IMR-90 (cell line): ENCODE data around the gene ADGRF1. TPM values are rescaled to one million over a fixed set of nuclear protein-coding genes. Genes with fewer than 3 reads are reported as not detected.

Source experiments
- ATAC-seq: fragments of 200-7000 bp; cut with Tn5 transposase; 2 replicates; pipeline ENCODE4 v1.9.1; 2020; ENCODE audit warnings: low read depth, mild to moderate bottlenecking, moderate library complexity
- BruUV-seq: library from RNA; stranded (reverse); fragments of 400-500 nt; replicated peaks from 2 replicates; lab custom pipeline; 2021; lab: Mats Ljungman, UMichigan
- CTCF ChIA-PET: fragments of 300-600 bp; formaldehyde crosslinking; extraction: SDS; loops from one replicate; lab custom pipeline; 2021; ENCODE audit warnings: antibody characterized with exemption; lab: Yijun Ruan, JAX
- POLR2A ChIA-PET: fragments of 300-600 bp; sonication (Branson Sonifier 250); formaldehyde crosslinking; loops from one replicate; lab custom pipeline; 2022; ENCODE audit warnings: antibody characterized with exemption; ENCODE audit not compliant: unreplicated experiment; lab: Charles Lee
- DNase-seq: peaks from one replicate; pipeline ENCODE4 v3.0.0; 2013
- H2AFZ ChIP-seq: replicated peaks from 2 replicates; pipeline ENCODE3; 2013; ENCODE audit warnings: low read length, mild to moderate bottlenecking; ENCODE audit not compliant: poor library complexity
- H2AK5ac ChIP-seq: 2 replicates; pipeline ENCODE4 v1.6.1; 2013; ENCODE audit warnings: low read depth, low read length, inconsistent platforms
- H2AK9ac ChIP-seq: replicated peaks from 2 replicates; pipeline ENCODE3; 2013; ENCODE audit warnings: mild to moderate bottlenecking, low read depth, low read length, moderate library complexity; ENCODE audit not compliant: poor library complexity
- H2BK120ac ChIP-seq: 2 replicates; pipeline ENCODE4 v1.6.1; 2013; ENCODE audit warnings: low read depth, low read length, inconsistent platforms
- H2BK15ac ChIP-seq: 3 replicates; pipeline ENCODE4 v1.6.1; 2013; ENCODE audit warnings: low read depth, low read length, inconsistent platforms
- H2BK20ac ChIP-seq: 2 replicates; pipeline ENCODE4 v1.6.1; 2013; ENCODE audit warnings: low read depth, mild to moderate bottlenecking, inconsistent platforms, low read length, moderate library complexity
- H2BK5ac ChIP-seq: 2 replicates; pipeline ENCODE4 v1.6.1; 2013; ENCODE audit warnings: mild to moderate bottlenecking, low read depth, low read length, inconsistent platforms; ENCODE audit not compliant: poor library complexity, severe bottlenecking
- H3K14ac ChIP-seq: replicated peaks from 2 replicates; pipeline ENCODE4 v1.6.1; 2013; ENCODE audit warnings: low read depth, low read length, inconsistent platforms
- H3K18ac ChIP-seq: 2 replicates; pipeline ENCODE4 v1.6.1; 2013; ENCODE audit warnings: low read depth, low read length, control low read depth
- H3K23ac ChIP-seq: 2 replicates; pipeline ENCODE4 v1.6.1; 2013; ENCODE audit warnings: low read depth, low read length, inconsistent platforms
- H3K27ac ChIP-seq: 2 replicates; pipeline ENCODE4 v1.5.1; 2013; ENCODE audit warnings: mild to moderate bottlenecking, control low read depth, low read length; ENCODE audit not compliant: insufficient read depth
- H3K27me3 ChIP-seq: 2 replicates; pipeline ENCODE4 v1.6.1; 2013; ENCODE audit warnings: low read length; ENCODE audit not compliant: control insufficient read depth, insufficient read depth
- H3K36me3 ChIP-seq: 2 replicates; pipeline ENCODE4 v1.6.1; 2013; ENCODE audit warnings: low read length, mixed read lengths; ENCODE audit not compliant: control insufficient read depth, insufficient read depth
- H3K4ac ChIP-seq: 2 replicates; pipeline ENCODE4 v1.6.1; 2013; ENCODE audit warnings: low read depth, low read length, inconsistent platforms
- H3K4me1 ChIP-seq: 2 replicates; pipeline ENCODE4 v1.6.1; 2013; ENCODE audit warnings: low read length, mixed read lengths; ENCODE audit not compliant: control insufficient read depth, insufficient read depth
- H3K4me2 ChIP-seq: 2 replicates; pipeline ENCODE4 v1.6.1; 2013; ENCODE audit warnings: low read depth, mild to moderate bottlenecking, control low read depth, low read length, moderate library complexity
- H3K4me3 ChIP-seq: 2 replicates; pipeline ENCODE4 v1.5.1; 2013; ENCODE audit warnings: low read depth, mild to moderate bottlenecking, control low read depth, low read length, moderate library complexity; ENCODE audit not compliant: insufficient read depth
- H3K56ac ChIP-seq: 2 replicates; pipeline ENCODE4 v1.6.1; 2013; ENCODE audit warnings: low read length, inconsistent platforms; ENCODE audit not compliant: insufficient read depth; ENCODE audit errors: extremely low read depth
- H3K79me1 ChIP-seq, 2 experiments: 2 replicates each; pipeline ENCODE4 v1.6.1; 2013; ENCODE audit warnings: low read length in 2 of 2, inconsistent platforms in 1 of 2, low read depth in 1 of 2
- H3K9ac ChIP-seq: 2 replicates; pipeline ENCODE4 v1.6.1; 2013; ENCODE audit warnings: low read depth, low read length, control low read depth
- H3K9me1 ChIP-seq: 2 replicates; pipeline ENCODE4 v1.6.1; 2013; ENCODE audit warnings: low read length, inconsistent platforms; ENCODE audit not compliant: insufficient read depth
- H3K9me3 ChIP-seq: 2 replicates; pipeline ENCODE4 v1.6.1; 2013; ENCODE audit warnings: low read length; ENCODE audit not compliant: control insufficient read depth, insufficient read depth
- H4K20me1 ChIP-seq: 2 replicates; pipeline ENCODE4 v1.6.1; 2013; ENCODE audit warnings: low read length, inconsistent platforms; ENCODE audit not compliant: insufficient read depth
- H4K5ac ChIP-seq: 2 replicates; pipeline ENCODE4 v1.6.1; 2013; ENCODE audit warnings: mild to moderate bottlenecking, low read depth, low read length, control low read depth
- H4K8ac ChIP-seq, 2 experiments: 2 replicates each; pipeline ENCODE4 v1.6.1; 2013; ENCODE audit warnings: low read depth in 2 of 2, low read length in 2 of 2, control low read depth in 1 of 2, inconsistent platforms in 1 of 2
- H4K91ac ChIP-seq: 2 replicates; pipeline ENCODE4 v1.6.1; 2013; ENCODE audit warnings: low read depth, low read length, inconsistent platforms; ENCODE audit not compliant: insufficient read depth
- BHLHE40 ChIP-seq: fragments of 150-350 bp; IDR thresholded peaks from 2 replicates; pipeline ENCODE4 v1.6.1; 2016; ENCODE audit warnings: mild to moderate bottlenecking, low read depth, low read length
- CHD1 ChIP-seq: IDR thresholded peaks from 2 replicates; pipeline ENCODE4 v1.6.1; 2012; ENCODE audit warnings: low read depth, low read length, improper control_type of control experiment
- CTCF ChIP-seq: conservative IDR thresholded peaks from 2 replicates; pipeline ENCODE4 v1.5.1; 2012; ENCODE audit warnings: mild to moderate bottlenecking, low read depth, low read length, improper control_type of control experiment
- ELK1 ChIP-seq: fragments of 150-350 bp; IDR thresholded peaks from 2 replicates; pipeline ENCODE4 v1.6.1; 2016; ENCODE audit warnings: low read depth, mild to moderate bottlenecking, low read length, moderate library complexity, borderline replicate concordance
- FOS ChIP-seq: fragments of 150-350 bp; IDR thresholded peaks from 2 replicates; pipeline ENCODE4 v1.6.1; 2016; ENCODE audit warnings: low read depth, low read length
- MAZ ChIP-seq: IDR thresholded peaks from 2 replicates; pipeline ENCODE4 v1.6.1; 2012; ENCODE audit warnings: low read depth, mild to moderate bottlenecking, low read length, improper control_type of control experiment, moderate library complexity, borderline replicate concordance
- MXI1 ChIP-seq: IDR thresholded peaks from 2 replicates; pipeline ENCODE4 v1.6.1; 2012; ENCODE audit warnings: low read depth, mild to moderate bottlenecking, low read length, moderate library complexity, borderline replicate concordance
- NFE2L2 ChIP-seq: fragments of 150-350 bp; IDR thresholded peaks from 2 replicates; pipeline ENCODE4 v1.6.1; 2016; ENCODE audit warnings: low read depth, mild to moderate bottlenecking, low read length
- POLR2A ChIP-seq: IDR thresholded peaks from 2 replicates; pipeline ENCODE4 v1.6.1; 2012; ENCODE audit warnings: mild to moderate bottlenecking, low read depth, low read length
- RAD21 ChIP-seq: IDR thresholded peaks from 2 replicates; pipeline ENCODE4 v1.6.1; 2012; ENCODE audit warnings: low read length, improper control_type of control experiment
- RCOR1 ChIP-seq: IDR thresholded peaks from 2 replicates; pipeline ENCODE4 v1.6.1; 2012; ENCODE audit warnings: mild to moderate bottlenecking, low read length, improper control_type of control experiment; ENCODE audit not compliant: insufficient replicate concordance
- RFX5 ChIP-seq: IDR thresholded peaks from 2 replicates; pipeline ENCODE4 v1.8.0; 2012; ENCODE audit warnings: low read depth, mild to moderate bottlenecking, low read length, moderate library complexity
- SMC3 ChIP-seq: fragments of 150-350 bp; IDR thresholded peaks from 2 replicates; pipeline ENCODE4 v1.6.1; 2016; ENCODE audit warnings: low read depth, mild to moderate bottlenecking, antibody characterized with exemption, low read length, moderate library complexity
- USF2 ChIP-seq: fragments of 150-350 bp; IDR thresholded peaks from 2 replicates; pipeline ENCODE4 v1.6.1; 2017; ENCODE audit warnings: mild to moderate bottlenecking, antibody characterized with exemption, low read length, low read depth
- WGBS, 2 experiments: methylation state at CpG; one replicate each; pipeline versions ENCODE4 v1.1.5 to v1.1.7; 2013; ENCODE audit warnings: missing lambda C conversion rate in 2 of 2; ENCODE audit not compliant: insufficient read length in 1 of 2; ENCODE audit errors: extremely low coverage in 2 of 2; 5-methylcytosine and 5-hydroxymethylcytosine counted together
- dilution Hi-C: fragments of 300-500 bp; cut with HindIII; formaldehyde crosslinking; loops from one replicate; pipeline ENCODE4 v1.14.3; 2018; ENCODE audit warnings: low sequenced_read_pairs; ENCODE audit not compliant: unreplicated experiment
- in situ Hi-C: fragments of 300-500 bp; cut with MboI; formaldehyde crosslinking; loops from 3 replicates; pipeline ENCODE4 v1.14.3; 2019; ENCODE audit warnings: low sequenced_read_pairs, inconsistent platforms, mixed read lengths
- intact Hi-C: fragments of 100-400 bp; cut with micrococcal nuclease; formaldehyde crosslinking; loops from 2 replicates; pipeline ENCODE4 v1.10.0; 2022
- polyA plus RNA-seq, 3 experiments: library from polyadenylated mRNA; depleted of rRNA; stranded (reverse); fragments of >200 nt; gene quantifications; 2 replicates each; pipeline ENCODE4 v1.2.3, GENCODE V29; 2012; ENCODE audit warnings: low replicate concordance in 1 of 3
- total RNA-seq: library from RNA; depleted of rRNA; stranded (reverse); fragments of >200 nt; gene quantifications from 2 replicates; pipeline ENCODE4 v1.2.3, GENCODE V29; 2012

ADGRF1 gene
- total and polyA plus RNA-seq, 2 of the 4 experiments (the other 2 are of a cell fraction) = not detected

- no peak overlapping the region for H2BK5ac ChIP-seq
- no peak overlapping the region for H3K14ac ChIP-seq
- no peak overlapping the region for H4K91ac ChIP-seq
- no peak overlapping the region for H4K5ac ChIP-seq
- no peak overlapping the region for H2BK15ac ChIP-seq
- no peak overlapping the region for H3K23ac ChIP-seq
- ATAC-seq = no peak
- H3K56ac ChIP-seq = no peak overlapping the region
- BruUV-seq = no TSS peak
- no peak overlapping the region for H2AK9ac ChIP-seq
- H3K4me3 ChIP-seq = no peak overlapping the region
- no peak overlapping the region for H3K4ac ChIP-seq
- H3K4me1 ChIP-seq = no peaks in the 10 kb centered on the region
- DNase-seq = no peak
- intact Hi-C loops = no loop called here
- H2AFZ ChIP-seq = no peak overlapping the region
- no peak overlapping the region for H3K27ac ChIP-seq
- ChIA-PET POLR2A (interaction anchor here (1.1 kb wide), 1 partner anchor 230 kb away, joined by 3 read pairs; no protein-coding TSS in a partner anchor), CTCF (no interaction called here)
- H3K4me2 ChIP-seq = no peak overlapping the region
- H3K9me3 ChIP-seq = no peaks in the 10 kb centered on the region
- no peak overlapping the region for H3K18ac ChIP-seq
- no peaks in the 10 kb centered on the region for H3K36me3 ChIP-seq
- no peaks in the 10 kb centered on the region for H3K9me1 ChIP-seq
- 33% methylated on average over 1 of the region's 9 CpGs; no CpG with 5 or more reads in 1 of the 2 experiments for WGBS, 2 experiments
- peaks cover 12% of the 10 kb centered on the region; the same call in 1 of the 2 replicates for H3K27me3 ChIP-seq
- H3K9ac ChIP-seq = no peak overlapping the region
- no peak overlapping the region for H2BK120ac ChIP-seq
- in situ Hi-C loops = no loop called here
- no peak overlapping the region for H4K8ac ChIP-seq
- H3K79me1 ChIP-seq = no peaks in the 10 kb centered on the region
- H2AK5ac ChIP-seq = no peak overlapping the region
- H2BK20ac ChIP-seq = no peak overlapping the region
- H4K20me1 ChIP-seq = no peaks in the 10 kb centered on the region
- dilution Hi-C loops = no loop called here
- TF ChIP-seq ELK1 = no peak
- no peak for TF ChIP-seq BHLHE40
- no peak for TF ChIP-seq NFE2L2
- no peak for TF ChIP-seq CHD1
- no peak for TF ChIP-seq RAD21
- TF ChIP-seq FOS = no peak
- no peak for TF ChIP-seq POLR2A
- no peak for TF ChIP-seq RCOR1
- no peak for TF ChIP-seq SMC3
- no peak for TF ChIP-seq USF2
- TF ChIP-seq CTCF = no peak
- TF ChIP-seq RFX5 = no peak
- TF ChIP-seq MXI1 = no peak
- TF ChIP-seq MAZ = no peak
Measured at GRCh38 chr6:47076422-47077344, 34.6 kb upstream of the ADGRF1 start.
